ENCODE results near the gene TMED9.
"Not testable (repeated sequence)": the region's sequence is repeated elsewhere in the genome, so short reads cannot be mapped to it uniquely, and the experiment has no call there.

The TMED9 gene

DNA sequence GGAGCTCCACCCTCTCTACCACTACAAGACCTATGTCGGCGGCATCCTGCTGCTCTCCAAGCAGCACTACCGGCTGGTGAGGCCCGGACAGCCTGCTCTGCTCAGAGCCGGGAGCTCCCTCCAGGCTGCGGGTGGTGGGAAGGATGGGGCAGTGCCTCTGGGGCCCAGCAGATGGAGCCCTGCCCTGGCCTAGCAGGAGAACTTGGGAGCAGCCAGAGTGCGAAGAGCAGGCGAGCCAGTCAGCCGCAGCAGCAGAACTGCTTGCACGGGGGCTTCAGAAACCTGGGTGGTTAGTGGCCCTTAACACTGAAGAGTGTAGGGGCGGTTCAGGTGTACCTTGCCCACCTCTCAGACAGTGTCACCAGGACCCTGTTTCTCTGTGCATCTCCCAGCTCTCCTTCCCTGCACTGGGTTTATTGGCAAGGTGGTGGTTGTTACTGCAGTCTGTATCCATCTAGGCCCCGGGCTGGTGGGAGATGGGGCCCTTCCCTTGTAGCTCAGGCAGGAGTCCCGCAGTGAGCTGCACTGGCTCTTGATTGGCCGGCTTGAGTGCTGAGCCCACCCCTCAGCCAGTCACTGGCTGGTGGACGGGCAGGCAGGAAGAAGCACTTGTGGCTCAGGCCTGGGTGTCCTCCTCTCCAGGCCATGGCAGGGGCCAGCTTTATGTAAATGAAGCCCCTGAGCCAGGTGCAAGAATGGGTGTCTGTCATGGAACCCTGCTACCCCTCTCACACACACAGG lies 15.6 kb downstream of the TMED9 start:
- DNase-seq: peak; percentile 63 to 65

DNA sequence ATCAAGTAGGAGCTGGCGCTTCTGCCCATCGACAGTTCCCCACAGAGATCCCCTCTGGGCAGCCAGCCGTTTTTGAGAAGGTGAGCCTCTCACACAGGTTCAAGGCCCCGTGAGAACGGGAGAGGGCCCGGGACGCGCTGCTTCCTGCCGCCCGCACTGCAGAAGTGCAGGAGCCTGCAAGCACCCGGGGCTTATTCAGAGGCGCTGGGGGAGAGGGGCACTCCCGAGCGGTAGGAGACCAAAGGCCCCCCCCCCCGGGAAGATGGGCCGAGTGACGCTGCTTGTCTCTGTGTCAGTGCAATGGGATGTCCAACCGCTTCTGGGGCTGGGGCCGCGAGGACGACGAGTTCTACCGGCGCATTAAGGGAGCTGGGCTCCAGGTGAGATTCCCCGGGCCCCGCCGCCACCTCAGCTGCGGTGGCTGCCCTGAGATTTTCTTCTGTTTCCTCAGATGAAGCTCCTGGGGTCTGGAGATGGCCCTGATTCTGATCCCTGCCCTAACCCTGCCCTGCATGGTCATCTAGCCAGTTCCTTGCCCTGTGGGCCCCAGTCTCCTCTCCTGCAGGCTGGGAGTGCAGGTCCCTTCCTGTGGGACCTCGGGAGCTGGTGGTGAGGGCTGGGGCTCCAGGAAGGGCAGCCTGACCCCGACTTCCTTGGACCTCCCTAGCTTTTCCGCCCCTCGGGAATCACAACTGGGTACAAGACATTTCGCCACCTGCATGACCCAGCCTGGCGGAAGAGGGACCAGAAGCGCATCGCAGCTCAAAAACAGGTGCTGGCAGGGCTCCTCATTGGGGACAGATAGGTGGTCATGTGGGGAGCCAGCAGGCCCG lies 16.5 kb downstream of the TMED9 start:
- DNase-seq: no peak

GRCh38 chr5:177609076-177610059 lies 17.4 kb downstream of the TMED9 start:
- no peak for DNase-seq

GRCh38 chr5:177610131-177610769 lies 18.2 kb downstream of the TMED9 start:
- DNase-seq: no peak

- DNase-seq: no peak
Measured at GRCh38 chr5:177610770-177611445, 18.9 kb downstream of the TMED9 start.

DNA sequence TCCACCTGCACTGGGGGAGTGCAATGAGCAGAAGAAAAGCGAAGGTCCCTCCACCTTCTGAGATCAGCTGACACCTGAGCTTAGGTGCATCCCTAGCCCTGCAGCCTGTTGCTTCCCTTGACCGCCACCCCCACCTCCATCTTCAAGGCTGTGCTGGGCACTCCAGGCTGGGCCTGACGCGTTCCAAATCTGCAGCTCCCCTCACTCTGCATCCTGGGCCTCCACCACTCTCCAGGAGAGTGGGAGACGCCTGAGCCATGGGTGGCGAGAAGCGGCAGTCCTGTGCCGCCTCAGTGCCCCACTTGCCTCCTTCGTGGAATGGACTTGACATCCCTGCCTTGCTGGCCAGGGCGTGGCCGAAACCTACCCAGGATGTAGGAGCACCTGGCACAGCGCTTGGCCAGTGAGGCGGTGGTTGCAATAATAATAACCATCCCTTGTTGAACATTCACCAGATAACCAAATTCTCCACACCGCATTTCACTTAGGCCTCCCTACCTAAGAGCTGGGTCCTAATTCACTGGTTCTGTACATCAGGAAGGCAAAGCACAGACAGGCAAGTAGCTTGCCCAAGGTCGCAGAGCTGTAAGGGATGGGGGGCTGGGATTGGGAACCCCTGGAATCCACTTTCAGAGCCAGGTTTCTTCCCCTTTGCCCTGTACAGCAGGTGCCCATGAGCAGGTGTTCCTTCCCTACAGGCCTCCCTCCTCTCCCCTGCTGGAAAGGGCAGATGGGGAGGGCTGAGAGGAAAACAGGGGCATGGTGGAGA lies 19.6 kb downstream of the TMED9 start:
- no peak for DNase-seq

- DNase-seq: no peak
Measured at GRCh38 chr5:177612215-177612673, 20.2 kb downstream of the TMED9 start.

DNA sequence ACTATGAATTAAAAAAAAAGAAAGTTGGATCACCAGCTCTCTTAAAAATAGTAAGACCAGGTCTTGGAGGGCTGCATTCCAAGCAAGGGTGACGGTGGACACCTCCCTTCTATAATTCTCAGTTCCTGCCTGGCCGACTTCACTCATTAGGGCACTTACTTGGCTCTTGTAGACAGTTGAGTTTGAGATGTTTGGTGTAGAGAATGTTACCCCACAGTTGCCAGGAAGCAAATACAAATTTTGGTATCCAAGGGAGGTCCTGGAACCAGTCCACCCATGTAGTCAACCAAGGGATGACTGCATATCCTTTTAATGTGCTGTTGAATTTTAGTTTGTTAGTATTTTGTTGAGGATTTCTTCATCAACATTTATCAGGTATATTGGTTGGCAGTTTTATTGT lies 28.6 kb downstream of the TMED9 start:
- no peak for DNase-seq

GRCh38 chr5:177624172-177624571 lies 32.2 kb downstream of the TMED9 start:
- DNase-seq: not testable (repeated sequence)

GRCh38 chr5:177630186-177630585 lies 38.2 kb downstream of the TMED9 start:
- not testable (repeated sequence) for DNase-seq

GRCh38 chr5:177634912-177635311 lies 42.9 kb downstream of the TMED9 start:
- not testable (repeated sequence) for DNase-seq

GRCh38 chr5:177645462-177645861 lies 53.5 kb downstream of the TMED9 start:
- DNase-seq: not testable (repeated sequence)
